HepG2 (cell line): ENCODE measurements around the gene PRM3. TPM values are rescaled to one million over a fixed set of nuclear protein-coding genes. Genes with fewer than 3 reads are reported as not detected.

Experiments
- ARHGAP35 ChIP-seq: sonication (generic); formaldehyde crosslinking; IDR thresholded peaks from 2 replicates; pipeline ENCODE4 v1.9.0; 2022; ENCODE audit warnings: mild to moderate bottlenecking, inconsistent platforms, moderate library complexity, missing genetic modification reagents, borderline replicate concordance
- HMG20B ChIP-seq: conservative IDR thresholded peaks from 2 replicates; pipeline ENCODE4 v1.6.1; 2016; ENCODE audit warnings: missing genetic modification reagents, missing compliant biosample characterization
- KLF15 ChIP-seq: sonication (generic); formaldehyde crosslinking; IDR thresholded peaks from 2 replicates; pipeline ENCODE4 v1.8.1; 2023; ENCODE audit warnings: borderline replicate concordance, mild to moderate bottlenecking, inconsistent platforms, missing genetic modification reagents, mixed read lengths
- MAF1 ChIP-seq: sonication (generic); formaldehyde crosslinking; IDR thresholded peaks from 2 replicates; pipeline ENCODE4 v1.5.0; 2020; ENCODE audit warnings: missing genetic modification reagents, borderline replicate concordance
- MAFK ChIP-seq, 2 experiments: IDR thresholded peaks in 1 of 2; conservative IDR thresholded peaks in 1 of 2; 2 replicates each; pipeline ENCODE4 v1.6.1; 2011; ENCODE audit warnings: improper control_type of control experiment in 2 of 2, low read length in 2 of 2
- MED13 ChIP-seq: sonication (generic); formaldehyde crosslinking; IDR thresholded peaks from 2 replicates; pipeline ENCODE4 v1.5.0; 2020; ENCODE audit warnings: missing genetic modification reagents
- MYNN ChIP-seq: sonication (generic); formaldehyde crosslinking; IDR thresholded peaks from 2 replicates; pipeline ENCODE4 v1.4.0; 2020; ENCODE audit warnings: mild to moderate bottlenecking, low read depth, missing genetic modification reagents
- RFXANK ChIP-seq: IDR thresholded peaks from 2 replicates; pipeline ENCODE4 v1.6.1; 2016
- RNF2 ChIP-seq: fragments of 450-650 bp; conservative IDR thresholded peaks from 2 replicates; pipeline ENCODE4 v1.6.1; 2016; ENCODE audit warnings: low read depth
- SKI ChIP-seq: fragments of 450-650 bp; IDR thresholded peaks from one replicate; pipeline ENCODE4 v1.6.1; 2018; ENCODE audit warnings: mild to moderate bottlenecking; ENCODE audit not compliant: partially characterized antibody
- SNAPC2 ChIP-seq: sonication (generic); formaldehyde crosslinking; IDR thresholded peaks from 2 replicates; pipeline ENCODE4 v1.8.1; 2022; ENCODE audit warnings: mild to moderate bottlenecking, missing genetic modification reagents
- ZBTB20 ChIP-seq: sonication (generic); formaldehyde crosslinking; IDR thresholded peaks from 2 replicates; pipeline ENCODE4 v1.8.1; 2023; ENCODE audit warnings: missing genetic modification reagents, low read depth, mild to moderate bottlenecking, borderline replicate concordance
- ZNF136 ChIP-seq: sonication (generic); formaldehyde crosslinking; IDR thresholded peaks from 2 replicates; pipeline ENCODE4 v1.8.1; 2022; ENCODE audit warnings: low read depth, mild to moderate bottlenecking, moderate library complexity, missing genetic modification reagents
- ZNF230 ChIP-seq: sonication (generic); formaldehyde crosslinking; IDR thresholded peaks from 2 replicates; pipeline ENCODE4 v1.4.0; 2020; ENCODE audit warnings: mild to moderate bottlenecking, missing genetic modification reagents
- ZNF468 ChIP-seq: sonication (generic); formaldehyde crosslinking; IDR thresholded peaks from 2 replicates; pipeline ENCODE4 v1.8.0; 2022; ENCODE audit warnings: mild to moderate bottlenecking, moderate library complexity, missing genetic modification reagents
- ZNF737 ChIP-seq: sonication (generic); formaldehyde crosslinking; IDR thresholded peaks from 2 replicates; pipeline ENCODE4 v1.5.0; 2020; ENCODE audit warnings: missing genetic modification reagents, mild to moderate bottlenecking, borderline replicate concordance
- ZNF761 ChIP-seq: sonication (generic); formaldehyde crosslinking; conservative IDR thresholded peaks from 2 replicates; pipeline ENCODE4 v1.4.0; 2020; ENCODE audit warnings: mild to moderate bottlenecking, missing genetic modification reagents
- polyA plus RNA-seq, 8 experiments: library from polyadenylated mRNA; depleted of rRNA in 3 of 8; stranded (reverse) in 7 of 8; unstranded in 1 of 8; fragments of >200 nt; fragmentation: Illumina TruSeq in 4 of 8; extraction: Trizol in 4 of 8; gene quantifications; 2 replicates each; pipeline versions ENCODE4 v1.2.1 to v1.2.3, GENCODE V29; 2011 to 2016; ENCODE audit warnings: low read depth in 4 of 8, missing spikeins in 1 of 8, mixed read lengths in 1 of 8; ENCODE audit not compliant: insufficient read depth in 1 of 8
- total RNA-seq, 5 experiments: library from RNA; depleted of rRNA; stranded (reverse); fragments of >200 nt; fragmentation: Illumina TruSeq; extraction: Trizol; gene quantifications; 2 replicates each; pipeline ENCODE4 v1.2.3, GENCODE V29; 2016; ENCODE audit warnings: low read depth in 1 of 5
- TF ChIP-seq, protein P1 (sequence below): sonication (generic); formaldehyde crosslinking; conservative IDR thresholded peaks from 2 replicates; pipeline ENCODE4 v1.4.0; 2020; ENCODE audit warnings: missing genetic modification reagents
- TF ChIP-seq, protein P2 (sequence below): sonication (generic); formaldehyde crosslinking; IDR thresholded peaks from 2 replicates; pipeline ENCODE4 v1.8.0; 2022; ENCODE audit warnings: mild to moderate bottlenecking, missing genetic modification reagents, moderate library complexity
- TF ChIP-seq, protein P3 (sequence below): sonication (generic); formaldehyde crosslinking; IDR thresholded peaks from 2 replicates; pipeline ENCODE4 v1.4.0; 2020; ENCODE audit warnings: mild to moderate bottlenecking, low read depth, missing genetic modification reagents
- TF ChIP-seq, protein P4 (sequence below): IDR thresholded peaks from 2 replicates; pipeline ENCODE4 v1.6.1; 2016
- TF ChIP-seq, protein P5 (sequence below): sonication (generic); formaldehyde crosslinking; IDR thresholded peaks from 2 replicates; pipeline ENCODE4 v1.9.0; 2022; ENCODE audit warnings: missing genetic modification reagents, mild to moderate bottlenecking, borderline replicate concordance

PRM3 gene
- total and polyA plus RNA-seq, 2 of the 13 experiments (the other 11 are each of a cell fraction or from before 2014, with no cell fraction given), result not detected

DNA sequence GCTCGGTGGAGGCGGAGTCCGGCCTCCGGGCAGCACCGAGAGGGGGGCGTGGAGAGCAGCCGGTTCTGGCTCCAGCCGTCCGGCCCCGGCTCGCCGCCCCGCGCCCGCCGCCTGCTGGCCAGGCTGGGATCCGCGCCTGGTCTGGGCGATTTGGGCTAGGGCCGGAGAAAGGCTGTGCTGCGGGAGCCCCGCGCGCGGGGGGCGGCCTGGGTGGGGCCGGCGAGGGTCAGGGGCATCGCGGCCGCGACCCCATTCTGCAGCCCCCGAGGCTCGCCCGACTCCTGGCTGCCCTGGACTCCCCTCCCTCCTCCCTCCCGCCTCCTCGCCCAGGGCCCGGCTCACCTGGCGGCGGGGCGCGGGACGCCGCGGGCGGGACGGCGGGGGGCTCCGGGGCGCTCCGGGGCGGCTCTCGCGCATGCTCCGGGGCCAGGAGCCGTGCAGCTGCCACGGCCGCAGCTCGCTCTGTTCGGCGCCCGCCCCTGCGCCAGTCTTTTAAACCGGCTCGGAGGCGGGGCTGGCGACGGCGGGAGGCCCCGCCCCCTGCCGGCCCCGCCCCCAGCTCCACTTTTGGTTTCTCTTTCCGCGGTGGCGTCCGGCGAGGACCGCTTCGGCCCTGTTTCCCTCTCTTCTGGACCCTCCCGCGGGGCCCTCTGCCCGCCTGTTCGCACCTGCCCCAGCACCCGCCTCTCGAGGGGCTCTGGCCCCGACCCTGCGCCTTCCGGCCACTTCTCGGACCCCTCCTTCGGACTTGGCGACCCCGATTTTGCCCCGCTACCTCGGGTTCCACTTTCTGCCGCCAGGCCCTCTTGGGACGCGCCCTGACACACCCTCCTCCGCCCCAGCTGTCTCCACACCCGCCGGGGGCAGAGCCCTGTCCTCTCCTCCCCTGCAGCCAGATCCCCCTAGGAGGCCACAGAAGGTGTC is 17.4 kb downstream of the PRM3 start, which contains the start of gene SOCS1 (continued):
- TF ChIP-seq, protein P1, sequence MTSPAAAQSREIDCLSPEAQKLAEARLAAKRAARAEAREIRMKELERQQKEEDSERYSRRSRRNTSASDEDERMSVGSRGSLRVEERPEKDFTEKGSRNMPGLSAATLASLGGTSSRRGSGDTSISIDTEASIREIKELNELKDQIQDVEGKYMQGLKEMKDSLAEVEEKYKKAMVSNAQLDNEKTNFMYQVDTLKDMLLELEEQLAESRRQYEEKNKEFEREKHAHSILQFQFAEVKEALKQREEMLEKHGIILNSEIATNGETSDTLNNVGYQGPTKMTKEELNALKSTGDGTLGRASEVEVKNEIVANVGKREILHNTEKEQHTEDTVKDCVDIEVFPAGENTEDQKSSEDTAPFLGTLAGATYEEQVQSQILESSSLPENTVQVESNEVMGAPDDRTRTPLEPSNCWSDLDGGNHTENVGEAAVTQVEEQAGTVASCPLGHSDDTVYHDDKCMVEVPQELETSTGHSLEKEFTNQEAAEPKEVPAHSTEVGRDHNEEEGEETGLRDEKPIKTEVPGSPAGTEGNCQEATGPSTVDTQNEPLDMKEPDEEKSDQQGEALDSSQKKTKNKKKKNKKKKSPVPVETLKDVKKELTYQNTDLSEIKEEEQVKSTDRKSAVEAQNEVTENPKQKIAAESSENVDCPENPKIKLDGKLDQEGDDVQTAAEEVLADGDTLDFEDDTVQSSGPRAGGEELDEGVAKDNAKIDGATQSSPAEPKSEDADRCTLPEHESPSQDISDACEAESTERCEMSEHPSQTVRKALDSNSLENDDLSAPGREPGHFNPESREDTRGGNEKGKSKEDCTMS (CRISPR knock-in tag), result no peak
- TF ChIP-seq ZNF761, result no peak
- 0 out of 2 replicates have a peak, but pooled peaks have one; percentile 26 for TF ChIP-seq ZNF468 (CRISPR knock-in tag)
- peak; percentile 61; the same call in 1 of the 2 replicates for TF ChIP-seq MYNN (CRISPR knock-in tag)
- peak; percentile 78; the same call in 1 of the 2 replicates for TF ChIP-seq MAF1
- no peak for TF ChIP-seq RNF2
- no peak for TF ChIP-seq ARHGAP35 (CRISPR knock-in tag)
- TF ChIP-seq KLF15, result peak; percentile 47; the same call in 1 of the 2 replicates
- 0 out of 2 replicates have a peak, but pooled peaks have one; percentile 10 for TF ChIP-seq ZBTB20
- TF ChIP-seq ZNF230 (CRISPR knock-in tag), result no peak
- TF ChIP-seq, protein P2, sequence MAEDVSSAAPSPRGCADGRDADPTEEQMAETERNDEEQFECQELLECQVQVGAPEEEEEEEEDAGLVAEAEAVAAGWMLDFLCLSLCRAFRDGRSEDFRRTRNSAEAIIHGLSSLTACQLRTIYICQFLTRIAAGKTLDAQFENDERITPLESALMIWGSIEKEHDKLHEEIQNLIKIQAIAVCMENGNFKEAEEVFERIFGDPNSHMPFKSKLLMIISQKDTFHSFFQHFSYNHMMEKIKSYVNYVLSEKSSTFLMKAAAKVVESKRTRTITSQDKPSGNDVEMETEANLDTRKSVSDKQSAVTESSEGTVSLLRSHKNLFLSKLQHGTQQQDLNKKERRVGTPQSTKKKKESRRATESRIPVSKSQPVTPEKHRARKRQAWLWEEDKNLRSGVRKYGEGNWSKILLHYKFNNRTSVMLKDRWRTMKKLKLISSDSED (CRISPR knock-in tag), result peak; percentile 23; the same call in 1 of the 2 replicates
- TF ChIP-seq SNAPC2 (CRISPR knock-in tag), result peak; percentile 84; the same call in 1 of the 2 replicates
- no peak for TF ChIP-seq ZNF737 (CRISPR knock-in tag)
- TF ChIP-seq, protein P3, sequence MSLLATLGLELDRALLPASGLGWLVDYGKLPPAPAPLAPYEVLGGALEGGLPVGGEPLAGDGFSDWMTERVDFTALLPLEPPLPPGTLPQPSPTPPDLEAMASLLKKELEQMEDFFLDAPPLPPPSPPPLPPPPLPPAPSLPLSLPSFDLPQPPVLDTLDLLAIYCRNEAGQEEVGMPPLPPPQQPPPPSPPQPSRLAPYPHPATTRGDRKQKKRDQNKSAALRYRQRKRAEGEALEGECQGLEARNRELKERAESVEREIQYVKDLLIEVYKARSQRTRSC (CRISPR knock-in tag), result no peak
- no peak for TF ChIP-seq RFXANK (CRISPR knock-in tag)
- TF ChIP-seq, protein P4, sequence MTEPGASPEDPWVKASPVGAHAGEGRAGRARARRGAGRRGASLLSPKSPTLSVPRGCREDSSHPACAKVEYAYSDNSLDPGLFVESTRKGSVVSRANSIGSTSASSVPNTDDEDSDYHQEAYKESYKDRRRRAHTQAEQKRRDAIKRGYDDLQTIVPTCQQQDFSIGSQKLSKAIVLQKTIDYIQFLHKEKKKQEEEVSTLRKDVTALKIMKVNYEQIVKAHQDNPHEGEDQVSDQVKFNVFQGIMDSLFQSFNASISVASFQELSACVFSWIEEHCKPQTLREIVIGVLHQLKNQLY (CRISPR knock-in tag), result no peak
- peak; percentile 7 for TF ChIP-seq MED13 (CRISPR knock-in tag)
- no peak for TF ChIP-seq MAFK (conservative IDR thresholded peaks at IDR 0.05 in 1 of 2, IDR thresholded peaks at IDR 0.05 in 1 of 2; ENCODE audit: low read length in 2 of 2)
- TF ChIP-seq ZNF136 (CRISPR knock-in tag), result peak; percentile 22; the same call in 1 of the 2 replicates
- peak; percentile 90 for TF ChIP-seq SKI
- 0 out of 2 replicates have a peak, but pooled peaks have one; percentile 27 for TF ChIP-seq HMG20B
- TF ChIP-seq, protein P5, sequence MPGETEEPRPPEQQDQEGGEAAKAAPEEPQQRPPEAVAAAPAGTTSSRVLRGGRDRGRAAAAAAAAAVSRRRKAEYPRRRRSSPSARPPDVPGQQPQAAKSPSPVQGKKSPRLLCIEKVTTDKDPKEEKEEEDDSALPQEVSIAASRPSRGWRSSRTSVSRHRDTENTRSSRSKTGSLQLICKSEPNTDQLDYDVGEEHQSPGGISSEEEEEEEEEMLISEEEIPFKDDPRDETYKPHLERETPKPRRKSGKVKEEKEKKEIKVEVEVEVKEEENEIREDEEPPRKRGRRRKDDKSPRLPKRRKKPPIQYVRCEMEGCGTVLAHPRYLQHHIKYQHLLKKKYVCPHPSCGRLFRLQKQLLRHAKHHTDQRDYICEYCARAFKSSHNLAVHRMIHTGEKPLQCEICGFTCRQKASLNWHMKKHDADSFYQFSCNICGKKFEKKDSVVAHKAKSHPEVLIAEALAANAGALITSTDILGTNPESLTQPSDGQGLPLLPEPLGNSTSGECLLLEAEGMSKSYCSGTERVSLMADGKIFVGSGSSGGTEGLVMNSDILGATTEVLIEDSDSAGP, result 0 out of 2 replicates have a peak, but pooled peaks have one; percentile 7
